ENCODE data around the gene EXOC4. TPM values are rescaled to one million over a fixed set of nuclear protein-coding genes. Genes with fewer than 3 reads are reported as not detected.

The EXOC4 gene
- total RNA-seq, 1 donor from 2014 or later = 103 TPM

- Mint-ChIP-seq H3K9me3 (peaks cover 5% of the 10 kb centered on the region), H3K36me3 (ENCODE audit: low read depth) (peaks cover 24% of the 10 kb centered on the region), H3K4me3 (no peak overlapping the region), H3K27ac (no peak overlapping the region), H3K27me3 (no peaks in the 10 kb centered on the region), H3K4me1 (no peaks in the 10 kb centered on the region)
- ChIA-PET CTCF (no interaction called here), POLR2A (no interaction called here)
- intact Hi-C loops (cut with micrococcal nuclease) = no loop called here
- no peak for DNase-seq
- no peak for ATAC-seq (ENCODE audit: low read depth)
- TF ChIP-seq CTCF (IDR thresholded peaks at IDR 0.05) = no peak
These were observed 528.0 kb downstream of the EXOC4 start for GRCh38 chr7:133780912-133781311.

GRCh38 chr7:133781486-133782090 lies 528.7 kb downstream of the EXOC4 start:
- H3K4me1 Mint-ChIP-seq = no peaks in the 10 kb centered on the region
- DNase-seq (no peak), ATAC-seq (ENCODE audit: low read depth) (no peak)
- no peaks in the 10 kb centered on the region for H3K27me3 Mint-ChIP-seq
- ChIA-PET CTCF (no interaction called here), POLR2A (no interaction called here)
- TF ChIP-seq CTCF (IDR thresholded peaks at IDR 0.05) = no peak
- H3K27ac Mint-ChIP-seq = no peak overlapping the region
- peaks cover 5% of the 10 kb centered on the region for H3K9me3 Mint-ChIP-seq
- intact Hi-C loops (cut with micrococcal nuclease) = no loop called here
- H3K4me3 Mint-ChIP-seq = no peak overlapping the region
- H3K36me3 Mint-ChIP-seq (ENCODE audit: low read depth) = peaks cover 22% of the 10 kb centered on the region

DNA sequence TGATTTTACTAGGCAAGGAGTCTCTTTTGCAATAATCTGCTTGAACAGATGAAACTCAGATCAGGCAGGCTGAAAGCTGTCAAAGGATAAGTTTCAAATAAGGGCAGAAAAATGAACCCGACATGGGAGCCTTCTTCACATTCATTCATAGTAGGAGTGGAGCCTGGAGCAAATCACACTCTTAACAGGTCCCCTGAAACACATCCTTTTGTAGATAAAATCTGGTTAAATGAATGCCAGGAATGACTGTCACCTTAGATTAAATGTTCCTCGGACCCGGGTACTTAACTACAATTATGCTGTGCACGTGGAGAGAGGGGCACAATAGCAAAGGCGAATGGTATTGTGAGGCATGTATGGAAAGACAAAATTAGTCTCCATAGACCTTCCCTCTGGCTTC lies 529.6 kb downstream of the EXOC4 start:
- H3K36me3 Mint-ChIP-seq (ENCODE audit: low read depth) = peaks cover 22% of the 10 kb centered on the region
- TF ChIP-seq CTCF (IDR thresholded peaks at IDR 0.05) = no peak
- ChIA-PET CTCF (no interaction called here), POLR2A (no interaction called here)
- H3K4me3 Mint-ChIP-seq = no peak overlapping the region
- DNase-seq (no peak), ATAC-seq (ENCODE audit: low read depth) (no peak)
- no peaks in the 10 kb centered on the region for H3K27me3 Mint-ChIP-seq
- H3K27ac Mint-ChIP-seq = no peak overlapping the region
- intact Hi-C loops (cut with micrococcal nuclease) = no loop called here
- H3K4me1 Mint-ChIP-seq = no peaks in the 10 kb centered on the region
- peaks cover 5% of the 10 kb centered on the region for H3K9me3 Mint-ChIP-seq

- TF ChIP-seq CTCF (IDR thresholded peaks at IDR 0.05) = no peak
- ChIA-PET POLR2A (no interaction called here), CTCF (no interaction called here)
- no peak for ATAC-seq (ENCODE audit: low read depth)
- Mint-ChIP-seq H3K36me3 (ENCODE audit: low read depth) (peaks cover 17% of the 10 kb centered on the region), H3K27ac (no peak overlapping the region), H3K27me3 (no peaks in the 10 kb centered on the region), H3K4me1 (no peaks in the 10 kb centered on the region), H3K4me3 (no peak overlapping the region), H3K9me3 (peaks cover 5% of the 10 kb centered on the region)
- intact Hi-C loops (cut with micrococcal nuclease) = no loop called here
- DNase-seq = no peak
These were observed 530.4 kb downstream of the EXOC4 start for GRCh38 chr7:133783276-133783675.

DNA sequence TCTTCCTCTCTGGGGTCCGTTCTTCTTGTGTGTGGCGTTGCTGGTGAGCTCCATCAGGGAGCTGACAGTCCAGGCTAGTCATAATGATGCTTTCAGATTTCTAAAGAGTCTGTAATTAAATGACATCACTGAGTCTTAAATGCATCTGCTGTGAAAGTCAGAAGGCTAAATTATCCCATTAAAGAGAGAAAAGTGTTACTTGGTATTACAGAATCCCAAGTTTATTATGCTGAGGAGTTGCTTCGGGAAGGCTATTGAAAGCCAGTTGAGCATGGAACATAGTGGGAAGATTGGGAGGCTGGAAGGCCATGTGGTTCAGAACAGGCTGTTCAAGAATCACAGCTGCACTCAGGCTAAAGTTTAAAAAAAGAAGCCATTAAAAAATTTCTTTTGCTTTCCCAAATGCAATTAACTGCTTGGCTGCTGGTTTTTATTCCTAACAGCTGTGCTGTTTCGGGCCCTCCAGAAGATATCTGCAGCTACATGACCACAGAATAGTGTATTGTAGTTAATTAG lies 531.7 kb downstream of the EXOC4 start:
- DNase-seq (no peak), ATAC-seq (ENCODE audit: low read depth) (no peak)
- intact Hi-C loops (cut with micrococcal nuclease) = no loop called here
- peaks cover under 1% of the 10 kb centered on the region for H3K9me3 Mint-ChIP-seq
- H3K4me1 Mint-ChIP-seq = no peaks in the 10 kb centered on the region
- H3K4me3 Mint-ChIP-seq = no peak overlapping the region
- ChIA-PET POLR2A (no interaction called here), CTCF (no interaction called here)
- H3K27me3 Mint-ChIP-seq = no peaks in the 10 kb centered on the region
- H3K27ac Mint-ChIP-seq = no peak overlapping the region
- H3K36me3 Mint-ChIP-seq (ENCODE audit: low read depth) = peaks cover 9% of the 10 kb centered on the region
- TF ChIP-seq CTCF (IDR thresholded peaks at IDR 0.05) = no peak

All from activated B cell treated with CpG ODN at 0.5 μM for 24 hours (primary cell).